Osteocyte (in vitro differentiated cells): ENCODE measurements around the gene SRGAP2. TPM values are rescaled to one million over a fixed set of nuclear protein-coding genes. Genes with fewer than 3 reads are reported as not detected.

Experiments used
- total RNA-seq: library from RNA; stranded (reverse); gene quantifications from 2 replicates; pipeline ENCODE4 v1.2.1, GENCODE V29; 2021

Gene SRGAP2
- total RNA-seq, 1 donor from 2014 or later = 75.3 TPM

Other genes starting within 250 kb of the SRGAP2 start
- 0.78 TPM in 2 replicates for gene RAB7B, start 200.1 kb upstream of the SRGAP2 start, total RNA-seq
- gene CTSE, start 179.6 kb upstream of the SRGAP2 start, total RNA-seq = not detected in 2 replicates
- not detected in 2 replicates for gene RHEX, start 150.4 kb upstream of the SRGAP2 start, total RNA-seq
- not detected in 2 replicates for gene AVPR1B, start 86.2 kb upstream of the SRGAP2 start, total RNA-seq
- 3.2 and 4.3 TPM in 2 replicates for gene FAM72A, start 702 bp upstream of the SRGAP2 start, total RNA-seq